HG03378 (cell line): Measurements from ENCODE around the gene ZBTB39.
"Not testable (repeated sequence)": the region's sequence is repeated elsewhere in the genome, so short reads cannot be mapped to it uniquely, and the experiment has no call there.

Experiments
- ATAC-seq: cut with Tn5 transposase; IDR thresholded peaks from one replicate; pipeline ENCODE4 v1.9.1; 2021; ENCODE audit warnings: mild to moderate bottlenecking, moderate library complexity; ENCODE audit not compliant: unreplicated experiment

The ZBTB39 gene

DNA sequence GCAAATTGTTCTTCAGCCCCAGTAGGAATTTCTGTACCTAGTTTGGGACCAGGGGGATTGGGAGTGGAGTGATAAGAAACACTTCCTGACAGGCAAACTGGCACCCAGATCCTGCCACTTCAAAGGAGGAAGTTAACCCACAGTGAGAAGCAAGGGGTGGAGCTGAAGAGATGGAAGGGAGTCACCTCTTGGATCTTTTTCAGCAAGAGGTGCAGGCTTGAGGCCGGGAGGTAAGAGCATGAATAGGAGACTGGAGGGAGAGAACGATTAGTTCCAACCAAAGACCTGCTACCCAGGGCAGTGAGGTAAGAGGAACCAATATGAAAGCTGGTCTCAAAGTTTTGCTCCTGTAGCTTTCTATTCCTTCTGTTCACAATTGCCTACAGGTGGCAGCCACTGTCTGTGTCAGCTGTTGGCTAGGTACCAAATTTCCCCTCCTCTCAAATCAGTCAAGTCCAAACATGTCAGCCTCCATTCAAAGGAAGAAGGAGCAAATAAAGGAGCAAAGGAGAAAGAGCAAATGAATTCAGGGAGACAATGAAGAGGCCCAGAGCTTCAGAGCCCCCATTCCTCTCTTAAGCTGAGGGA, 24.9 kb upstream of the ZBTB39 start:
- ATAC-seq, result no peak

GRCh38 chr12:57029457-57029856, 23.1 kb upstream of the ZBTB39 start:
- ATAC-seq, result no peak

GRCh38 chr12:57027805-57028153, 21.4 kb upstream of the ZBTB39 start:
- ATAC-seq, result no peak

GRCh38 chr12:57027011-57027804, 20.9 kb upstream of the ZBTB39 start:
- ATAC-seq, result no peak

DNA sequence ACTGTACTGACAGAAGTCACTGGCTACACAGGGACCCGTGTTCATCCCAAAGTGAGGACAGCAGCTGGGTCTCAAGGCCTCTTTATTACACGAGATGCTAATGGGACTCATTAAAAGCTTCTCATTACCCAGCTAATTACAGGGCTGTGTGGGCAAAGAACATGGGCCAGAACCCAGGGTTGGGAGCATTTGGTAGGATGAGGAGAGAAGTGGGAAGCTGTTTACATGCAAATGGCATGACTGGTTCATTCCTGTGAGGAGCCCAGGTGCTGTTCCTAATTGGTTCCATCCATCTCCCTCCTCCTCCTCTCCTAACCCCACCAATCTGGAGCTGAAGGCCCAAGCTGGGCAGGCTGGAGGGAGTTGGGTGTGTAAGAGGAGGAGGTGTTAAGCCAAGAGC, 18.9 kb upstream of the ZBTB39 start:
- no peak for ATAC-seq

GRCh38 chr12:57022324-57022723, 16.0 kb upstream of the ZBTB39 start:
- not testable (repeated sequence) for ATAC-seq

- ATAC-seq, result no peak
Observed at GRCh38 chr12:57019983-57020719, 13.8 kb upstream of the ZBTB39 start.

DNA sequence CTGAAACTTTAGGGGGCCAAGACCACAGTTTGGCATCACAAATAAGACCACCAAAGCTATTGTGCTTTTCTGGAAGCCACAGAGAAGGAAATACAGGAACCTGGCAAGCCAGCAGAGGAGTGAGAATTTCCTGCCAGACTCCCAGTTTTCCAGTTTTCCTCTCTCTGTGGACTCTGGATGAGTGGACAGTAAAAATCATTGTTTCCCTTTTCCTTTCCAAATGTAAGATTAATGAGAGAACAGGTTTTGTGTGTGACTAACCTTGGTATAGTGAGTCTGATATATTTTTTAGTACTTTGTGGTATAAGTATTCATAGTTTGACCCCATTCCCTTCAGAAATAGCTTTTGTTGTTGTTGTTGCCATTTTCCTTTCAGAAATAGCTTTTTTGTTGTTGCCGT, 12.6 kb upstream of the ZBTB39 start:
- no peak for ATAC-seq

- not testable (repeated sequence) for ATAC-seq
Observed at GRCh38 chr12:57018353-57018752, 12.0 kb upstream of the ZBTB39 start.

GRCh38 chr12:57016348-57016747, 10.0 kb upstream of the ZBTB39 start, which contains the start of gene TAC3:
TAC3 (minus strand) TSS chr12:57016529; CDS start chr12:57015797, 732 bp downstream.
- ATAC-seq, result no peak

DNA sequence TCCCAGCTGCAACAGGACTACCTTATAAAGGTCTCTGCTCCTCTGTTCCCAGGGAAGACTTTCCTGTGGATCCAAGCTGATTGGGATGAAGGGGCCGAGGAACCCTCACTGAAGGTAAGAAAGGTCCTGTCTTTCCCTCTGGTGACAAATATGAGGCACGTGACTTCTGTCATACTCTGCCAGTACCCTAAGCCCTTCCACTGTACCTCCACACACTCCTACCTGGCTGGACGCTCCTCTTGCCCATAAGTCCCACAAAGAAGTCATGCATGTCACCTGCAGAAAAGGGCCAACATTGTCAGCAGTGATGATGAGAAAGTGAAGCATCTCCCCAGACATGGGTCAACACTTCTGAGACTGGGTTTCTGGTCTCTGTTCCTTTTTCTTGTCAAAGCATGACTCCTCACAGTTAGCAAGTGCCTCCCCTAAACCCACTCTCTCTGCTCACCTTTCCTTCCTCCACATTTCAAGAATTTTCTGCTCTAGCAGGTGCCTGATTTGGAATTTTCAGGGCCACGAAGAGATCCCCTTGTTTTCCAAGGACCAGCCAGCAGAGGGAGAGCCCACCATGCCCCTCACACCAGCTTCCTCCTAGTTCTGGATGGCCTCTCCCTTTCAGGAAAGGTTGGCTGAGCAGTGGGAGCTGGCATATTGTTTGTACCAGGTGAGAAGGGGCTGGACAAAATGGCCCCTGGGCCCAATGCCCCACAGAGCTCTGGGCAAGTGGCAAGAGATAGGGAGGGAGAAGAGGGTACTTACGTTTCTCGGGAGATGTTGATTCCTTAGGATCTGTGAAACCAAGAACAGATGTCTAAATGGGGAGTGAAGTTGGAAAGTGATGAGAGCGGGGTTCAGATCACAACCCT, 6.5 kb upstream of the ZBTB39 start:
- no peak for ATAC-seq

- peak; percentile 48 for ATAC-seq
Observed at GRCh38 chr12:57011438-57012424, 5.4 kb upstream of the ZBTB39 start.

DNA sequence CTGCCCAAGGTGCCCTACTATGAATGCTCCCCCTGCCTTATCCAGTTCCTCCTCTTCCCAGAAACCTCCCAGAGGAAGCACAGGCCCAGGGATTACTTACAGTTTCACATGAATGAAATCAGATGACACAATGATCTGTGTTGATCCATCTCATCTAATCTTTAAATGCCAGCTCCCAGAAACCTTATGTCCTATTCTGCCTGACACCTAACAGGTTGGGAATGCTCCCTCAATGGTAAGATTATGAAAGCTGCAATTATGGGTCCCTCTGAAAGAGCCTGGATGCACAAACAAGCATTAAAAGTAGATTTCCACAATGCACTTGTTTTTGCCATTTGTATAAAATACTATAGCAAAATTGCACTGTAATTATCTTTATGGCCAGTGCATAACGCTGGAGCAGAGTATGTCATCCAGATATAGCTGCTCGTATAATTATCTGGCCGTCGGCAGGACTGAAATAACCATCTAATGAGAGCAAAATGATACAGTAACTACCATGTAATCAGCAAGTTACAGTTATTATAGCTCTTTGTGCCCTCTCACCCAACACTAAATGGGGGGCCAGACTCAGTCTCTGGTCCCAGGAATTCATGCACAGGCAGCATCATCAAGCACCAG, 4.4 kb upstream of the ZBTB39 start:
- no peak for ATAC-seq

- no peak for ATAC-seq
Observed at GRCh38 chr12:57009949-57010626, 3.7 kb upstream of the ZBTB39 start.

GRCh38 chr12:57008178-57008577, 1.8 kb upstream of the ZBTB39 start:
- ATAC-seq, result no peak

DNA sequence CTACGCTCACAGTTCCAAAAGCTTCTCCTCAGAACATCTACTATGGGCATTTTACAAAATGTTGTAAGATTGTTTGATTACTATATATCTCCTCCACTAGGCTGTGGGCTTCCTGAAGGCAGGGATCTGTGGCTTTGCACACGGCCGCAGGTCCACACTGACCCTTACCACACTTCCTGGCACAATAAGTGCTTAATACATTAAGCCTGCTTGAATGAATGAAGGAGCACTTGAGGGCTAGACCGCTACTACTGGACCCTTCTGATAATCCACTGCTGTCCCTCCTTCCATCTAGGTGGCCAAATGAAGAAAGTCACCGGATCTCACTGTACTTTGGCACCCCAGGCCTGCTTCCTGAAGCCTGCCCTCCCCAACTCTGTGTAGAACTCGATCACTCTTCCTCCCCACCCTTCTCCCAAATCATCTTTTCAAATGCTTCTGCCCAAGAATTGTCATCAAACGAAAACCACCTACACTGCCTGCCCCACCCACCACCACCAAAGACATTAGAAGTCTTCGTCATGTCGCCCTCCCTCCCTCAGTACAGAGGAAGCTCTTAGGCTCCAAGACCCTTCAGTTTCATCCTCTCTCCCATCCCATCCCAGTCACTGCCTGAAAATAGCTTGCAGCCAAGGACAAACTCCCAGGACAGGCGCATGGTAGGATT, 596 bp upstream of the ZBTB39 start:
- ATAC-seq, result no peak

- no peak for ATAC-seq
Observed at GRCh38 chr12:57004651-57005050, 1.7 kb downstream of the ZBTB39 start.

DNA sequence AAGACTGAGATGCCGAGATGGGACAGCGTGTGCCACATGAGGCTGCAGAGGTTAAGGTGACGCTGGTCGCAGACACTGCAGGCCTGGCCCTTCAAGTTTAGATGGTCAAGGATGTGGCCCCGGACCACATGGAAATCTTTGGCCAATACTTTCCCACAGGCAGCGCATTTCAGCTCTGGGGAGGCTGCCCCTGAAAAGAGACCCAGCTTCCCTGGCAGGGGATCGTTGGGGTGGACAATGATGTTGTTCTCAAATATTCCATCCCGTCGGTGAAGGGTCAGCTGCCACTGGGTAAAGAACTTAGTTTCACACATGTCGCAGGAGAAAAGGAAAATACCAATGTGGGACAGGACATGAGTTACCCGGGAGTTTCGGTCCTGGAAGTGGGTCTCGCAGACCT, 3.0 kb downstream of the ZBTB39 start:
- ATAC-seq, result no peak
